Measurements from ENCODE around the gene HELB.

The HELB gene

DNA sequence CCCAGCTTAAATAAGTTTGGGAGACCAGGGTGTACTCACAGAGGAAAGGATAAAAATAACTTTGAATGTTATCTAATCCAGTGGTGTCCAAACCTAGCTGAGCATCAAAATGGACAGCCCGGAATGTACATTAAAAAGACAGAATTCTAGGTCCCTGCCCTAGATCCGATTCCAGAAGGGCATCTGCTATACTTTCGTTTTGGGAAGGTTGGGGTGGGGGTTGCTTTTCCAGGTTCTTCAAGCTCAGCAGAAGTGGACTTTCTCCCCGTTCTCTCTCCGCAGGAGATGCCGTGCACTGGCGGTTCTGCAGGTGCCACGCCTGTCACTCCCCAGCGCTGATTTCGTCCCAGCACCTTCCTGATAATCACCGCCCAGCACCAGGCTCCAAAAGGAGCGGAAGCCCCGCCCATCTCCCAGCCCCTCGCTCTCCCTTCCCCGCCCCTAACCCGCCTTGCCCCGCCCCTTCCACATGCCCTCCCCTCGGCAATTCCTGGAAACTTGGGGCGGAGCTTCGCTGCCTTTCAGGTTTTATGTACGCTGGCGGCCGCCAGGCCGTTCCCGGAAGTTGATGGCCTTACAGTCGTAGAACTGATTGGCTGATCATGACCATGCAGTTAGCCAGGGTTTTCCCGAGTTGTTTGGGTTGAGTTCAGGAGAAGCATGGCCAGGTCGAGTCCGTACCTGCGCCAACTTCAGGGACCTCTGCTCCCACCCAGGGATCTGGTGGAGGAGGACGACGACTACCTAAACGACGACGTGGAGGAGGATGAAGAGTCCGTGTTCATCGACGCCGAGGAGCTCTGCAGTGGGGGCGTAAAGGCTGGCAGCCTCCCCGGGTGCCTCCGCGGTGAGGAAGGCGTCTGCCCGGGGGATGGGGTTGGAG lies at the start of gene HELB:
Gene HELB, plus strand, starts transcription at position 550 of the 883 bp plus-strand sequence. Its CDS starts 111 bp downstream, at position 661.
- peak; percentile 100 for DNase-seq (ENCODE audit: low spot score)

DNA sequence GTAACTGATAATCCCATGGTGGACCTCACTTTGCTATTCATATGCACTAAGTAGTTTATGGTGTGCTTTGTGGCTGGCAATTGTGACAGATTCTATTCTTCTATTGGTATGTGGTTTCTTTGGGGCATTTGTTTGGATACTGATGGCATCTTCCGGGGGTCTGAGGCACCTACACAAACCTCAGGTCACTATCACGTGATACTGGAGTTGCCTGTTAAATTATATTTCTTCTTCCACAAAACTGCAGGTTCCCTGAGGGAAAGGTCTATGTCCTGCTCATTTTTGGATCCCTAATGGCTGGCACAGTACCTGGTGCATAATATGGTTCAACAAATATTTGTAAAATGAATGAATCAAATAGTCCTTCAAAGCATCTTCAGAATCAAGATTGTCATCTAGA lies 49.5 kb upstream of the HELB start:
- DNase-seq (ENCODE audit: low spot score): no peak

DNA sequence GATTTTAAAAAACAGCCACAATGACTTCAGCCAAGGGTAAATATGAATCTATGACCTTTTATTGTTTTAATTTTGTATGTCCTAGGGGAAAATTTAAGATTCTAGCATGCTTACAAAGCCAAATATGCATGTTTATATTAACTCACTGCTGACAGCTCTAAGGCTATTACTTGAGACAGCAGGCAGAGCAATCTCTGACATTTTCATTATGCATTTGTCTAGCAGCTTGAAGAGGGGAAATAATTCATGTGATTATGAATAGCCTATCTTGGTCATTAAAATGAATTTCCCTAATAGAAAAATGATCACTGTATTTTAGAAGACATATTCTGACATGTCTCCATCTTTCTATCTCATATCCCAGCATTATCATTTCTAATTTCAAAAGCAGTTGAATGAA lies 46.6 kb upstream of the HELB start:
- DNase-seq (ENCODE audit: low spot score): no peak

DNA sequence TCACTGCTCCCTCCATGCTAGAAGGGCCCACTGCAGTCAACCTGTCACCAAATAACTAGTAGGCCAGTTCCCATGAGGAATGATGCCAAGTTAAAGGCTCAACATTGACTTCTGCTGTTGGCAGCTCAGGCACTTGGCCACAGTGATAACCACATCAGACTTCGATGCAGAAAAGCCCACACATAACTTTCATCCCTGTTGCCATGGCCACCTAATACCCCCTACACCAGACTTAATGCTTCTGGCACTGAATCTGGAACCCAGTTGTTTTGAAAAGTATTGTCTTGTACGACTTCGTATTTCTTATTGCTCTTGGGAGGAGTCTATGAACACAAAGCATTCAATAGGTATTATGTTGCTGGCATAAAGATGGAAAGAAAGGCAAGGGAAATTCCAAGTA lies 44.3 kb upstream of the HELB start:
- no peak for DNase-seq (ENCODE audit: low spot score)

DNA sequence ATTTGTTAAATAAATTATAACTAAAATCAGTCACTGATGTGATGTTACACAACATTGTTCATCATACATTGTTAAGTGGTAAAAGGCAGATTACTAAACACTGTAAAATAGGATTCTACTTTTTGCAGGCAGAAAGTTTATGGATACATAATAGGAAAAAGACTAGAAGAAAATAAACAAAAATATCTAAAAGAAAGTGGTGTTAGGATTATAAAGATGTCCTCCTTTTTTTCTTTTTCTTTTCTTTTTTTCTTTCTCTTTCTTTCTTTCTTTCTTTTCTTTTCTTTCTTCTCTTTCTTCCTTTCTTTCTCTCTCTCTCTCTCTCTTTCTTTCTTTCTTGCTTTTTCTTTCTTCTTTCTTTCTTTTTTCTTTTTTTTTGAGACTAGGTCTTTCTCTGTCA lies 39.6 kb upstream of the HELB start:
- no peak for DNase-seq (ENCODE audit: low spot score)

DNA sequence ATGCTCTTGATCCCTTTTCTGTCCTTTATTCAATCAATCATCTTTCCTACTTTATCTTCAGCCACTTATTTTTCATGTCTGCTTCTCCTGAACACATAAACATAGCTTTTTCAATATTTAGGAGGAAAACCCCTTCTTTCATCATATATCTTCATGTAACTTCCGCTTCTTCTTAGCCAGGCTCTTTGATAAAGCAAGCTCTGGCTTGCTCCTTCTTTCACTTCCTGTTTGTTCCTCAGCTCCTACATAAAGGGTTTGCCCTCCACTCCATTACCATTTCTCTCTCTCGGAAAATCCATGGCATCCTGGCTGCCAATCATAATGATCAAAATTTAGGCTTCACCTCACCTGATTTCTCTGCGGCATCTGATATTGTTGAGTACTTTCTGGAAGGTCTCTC lies 33.7 kb upstream of the HELB start:
- no peak for DNase-seq (ENCODE audit: low spot score)

DNA sequence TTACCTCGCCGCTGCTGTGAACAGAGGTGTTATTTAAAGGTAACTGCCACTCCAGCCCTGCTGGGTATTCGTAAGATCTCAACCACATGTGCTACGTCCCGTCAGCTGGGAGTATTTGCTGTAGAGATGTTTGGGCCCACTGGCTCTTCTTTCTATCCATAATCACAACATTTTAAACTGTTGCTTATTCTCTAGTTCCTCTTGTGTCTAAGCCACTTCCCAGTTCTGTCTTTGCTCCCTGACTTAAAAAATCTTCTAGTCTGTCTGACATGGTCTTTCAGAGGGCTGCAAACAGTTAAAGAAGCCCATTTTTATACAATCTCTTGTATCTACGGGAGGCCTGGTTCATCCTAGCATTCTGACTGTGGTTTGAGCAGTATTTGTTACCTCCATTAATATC lies 33.2 kb upstream of the HELB start:
- DNase-seq (ENCODE audit: low spot score): no peak

DNA sequence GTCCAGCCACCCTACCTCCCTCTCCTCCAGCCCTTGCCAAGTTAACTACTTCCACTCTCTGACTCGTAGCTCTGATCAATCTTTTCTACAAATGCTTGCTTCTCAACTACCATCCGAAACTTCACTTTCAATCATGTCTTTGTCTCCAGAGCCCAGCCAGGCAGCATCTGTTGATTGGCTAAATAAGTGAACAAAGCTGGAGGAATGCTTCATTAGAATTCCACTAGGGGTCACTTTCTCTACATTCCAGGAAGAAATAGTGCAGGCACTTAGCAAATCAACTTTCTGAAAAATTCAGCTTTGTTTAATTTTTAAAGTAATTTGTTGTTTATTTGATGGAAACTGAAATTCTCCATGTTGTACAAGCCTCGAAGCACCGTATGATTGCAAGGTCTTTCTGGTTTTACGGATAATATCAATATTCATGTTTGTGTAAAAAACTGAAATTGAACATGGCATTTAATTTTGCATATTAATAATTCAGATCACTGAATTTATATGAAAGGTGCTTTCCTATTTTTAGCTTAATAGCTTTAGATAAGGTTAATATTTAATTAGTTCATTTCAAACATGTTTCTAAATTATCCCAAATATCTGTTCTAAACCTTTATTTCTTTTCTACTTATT lies 32.4 kb upstream of the HELB start:
- DNase-seq (ENCODE audit: low spot score): peak; percentile 57

DNA sequence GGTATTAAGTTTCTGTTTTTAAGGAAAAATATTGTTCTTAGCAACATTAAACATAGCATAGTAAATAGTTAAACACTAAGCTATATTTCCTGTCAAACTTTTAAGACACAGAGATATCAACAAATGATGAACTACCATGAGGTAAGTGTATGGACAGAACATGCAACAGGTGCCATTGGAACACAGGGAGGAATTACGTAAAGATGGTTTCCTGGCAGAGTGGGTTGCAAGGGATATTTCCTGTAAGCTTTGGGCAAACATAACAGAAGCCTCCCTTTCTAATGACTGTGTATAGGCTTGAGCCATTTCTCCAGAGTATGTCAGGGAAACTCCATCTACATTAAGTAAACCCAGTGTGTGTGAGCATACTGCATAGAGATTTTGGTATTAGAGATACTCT lies 31.7 kb upstream of the HELB start:
- no peak for DNase-seq (ENCODE audit: low spot score)

DNA sequence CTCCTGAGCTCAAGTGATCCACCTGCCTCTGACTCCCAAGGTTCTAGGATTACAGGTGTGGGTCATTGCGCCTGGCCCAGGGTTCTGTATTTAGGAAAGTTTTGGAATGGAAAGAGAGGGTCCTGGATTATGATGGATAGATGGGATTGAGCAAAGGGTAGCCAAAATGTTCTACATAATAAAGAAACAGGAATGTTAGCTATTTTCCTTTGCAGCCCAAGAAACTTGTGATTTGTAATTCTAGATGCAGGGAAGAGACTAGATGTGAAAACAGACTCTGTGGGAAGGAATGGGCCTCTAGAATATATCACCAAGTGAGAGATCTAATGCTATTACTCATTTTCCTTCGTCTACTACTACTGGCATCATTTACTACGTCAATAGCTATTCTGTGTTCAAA lies 29.6 kb upstream of the HELB start:
- DNase-seq (ENCODE audit: low spot score): no peak

DNA sequence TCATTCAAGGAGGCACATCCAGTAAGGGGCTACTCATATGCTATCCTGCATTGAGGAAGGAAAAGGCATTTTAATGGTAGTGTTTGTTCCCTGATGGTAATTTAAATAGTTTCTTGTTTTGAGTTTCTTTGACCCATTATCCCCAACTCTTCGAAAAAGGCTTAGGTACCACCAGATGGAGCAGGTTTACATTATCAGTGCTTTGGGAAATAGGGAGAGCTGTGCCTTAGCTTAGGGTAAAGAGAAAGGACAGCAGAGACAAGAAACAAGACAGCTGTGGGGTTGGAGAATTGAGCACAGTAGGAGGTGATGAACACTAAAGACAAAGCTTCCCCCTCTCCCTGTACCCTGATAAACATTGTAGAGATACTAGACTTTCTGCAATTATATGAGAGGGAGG lies 29.1 kb upstream of the HELB start:
- no peak for DNase-seq (ENCODE audit: low spot score)

DNA sequence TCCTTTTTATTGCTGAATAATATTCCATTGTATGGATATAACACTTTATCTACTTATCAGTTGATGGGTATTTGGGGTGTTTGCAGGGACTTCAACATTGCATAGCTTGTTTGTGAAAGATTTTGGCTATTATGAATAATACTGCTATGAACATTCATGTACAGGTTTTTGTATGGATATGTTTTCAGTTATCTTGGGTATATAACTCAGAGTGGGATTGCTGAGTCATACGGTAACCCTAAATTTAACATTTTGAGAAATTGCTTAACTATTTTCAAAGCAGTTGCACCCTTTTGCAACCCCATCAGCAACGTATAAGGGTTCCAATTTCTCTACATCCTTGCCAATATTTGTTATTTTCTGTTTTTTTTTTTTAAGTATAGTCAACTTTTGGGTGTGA lies 27.3 kb upstream of the HELB start:
- no peak for DNase-seq (ENCODE audit: low spot score)

DNA sequence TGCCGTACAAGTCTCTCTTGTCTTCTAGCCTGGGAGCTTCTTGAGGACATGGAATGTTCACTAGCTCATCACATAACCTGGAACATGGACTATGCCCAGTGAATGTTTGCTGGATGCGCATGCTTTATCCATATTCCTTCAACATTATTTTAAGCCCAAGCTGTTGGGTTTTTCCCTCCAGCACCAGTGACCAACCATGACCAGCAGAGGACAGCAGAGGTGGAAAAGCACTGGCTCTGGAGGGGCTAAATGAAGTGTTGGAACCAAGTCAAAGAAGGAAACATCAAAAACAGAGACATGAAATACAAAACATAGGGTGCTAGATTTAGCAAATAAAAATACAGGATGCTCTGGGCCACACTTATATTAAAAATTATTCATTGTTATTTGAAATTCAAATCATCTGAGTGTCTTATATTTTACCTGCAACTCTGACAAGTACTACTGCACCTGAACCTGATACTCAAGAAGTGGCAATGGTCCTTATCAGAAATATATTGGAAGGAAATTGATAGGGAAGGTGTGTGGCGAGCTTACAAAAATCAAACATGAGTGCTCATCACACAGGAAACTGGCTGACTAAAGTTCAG lies 23.1 kb upstream of the HELB start:
- DNase-seq (ENCODE audit: low spot score): no peak

DNA sequence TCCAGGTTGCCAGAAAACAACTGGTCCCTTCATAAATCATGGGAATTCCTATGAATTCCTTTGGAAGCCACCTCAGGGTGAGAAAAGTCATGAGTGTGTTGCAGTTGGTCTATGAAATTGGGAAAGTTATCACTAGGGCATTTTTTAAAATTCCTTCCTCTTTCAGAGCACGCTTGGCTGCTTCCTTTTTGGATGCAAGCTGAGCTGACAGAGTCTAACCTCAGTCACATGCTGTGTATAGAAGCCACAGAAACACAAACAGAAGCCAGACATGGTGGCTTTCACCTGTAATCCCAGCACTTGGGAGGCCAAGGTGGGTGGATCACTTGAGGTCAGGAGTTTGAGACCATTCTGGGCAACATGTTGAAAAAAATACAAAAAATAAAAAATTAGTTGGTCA lies 21.7 kb upstream of the HELB start:
- DNase-seq (ENCODE audit: low spot score): no peak

DNA sequence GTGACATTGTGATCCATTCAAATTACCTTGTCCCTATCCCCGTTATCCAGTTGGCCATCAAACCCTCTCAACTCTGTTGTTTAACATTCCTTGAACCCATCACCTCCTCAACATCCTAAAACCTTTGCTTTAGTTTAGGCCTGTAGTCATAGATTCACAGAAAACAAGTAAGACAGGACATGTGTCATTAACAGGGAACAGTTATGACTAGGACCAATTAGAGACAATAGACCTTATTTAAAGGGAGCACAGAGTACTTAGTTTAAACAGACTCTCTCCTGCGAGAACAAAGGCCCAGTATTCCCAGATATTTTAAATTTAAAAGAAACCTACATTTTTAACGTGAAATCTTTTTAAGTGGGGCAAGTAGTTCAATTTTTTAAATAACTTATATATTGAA lies 20.0 kb upstream of the HELB start:
- no peak for DNase-seq (ENCODE audit: low spot score)

DNA sequence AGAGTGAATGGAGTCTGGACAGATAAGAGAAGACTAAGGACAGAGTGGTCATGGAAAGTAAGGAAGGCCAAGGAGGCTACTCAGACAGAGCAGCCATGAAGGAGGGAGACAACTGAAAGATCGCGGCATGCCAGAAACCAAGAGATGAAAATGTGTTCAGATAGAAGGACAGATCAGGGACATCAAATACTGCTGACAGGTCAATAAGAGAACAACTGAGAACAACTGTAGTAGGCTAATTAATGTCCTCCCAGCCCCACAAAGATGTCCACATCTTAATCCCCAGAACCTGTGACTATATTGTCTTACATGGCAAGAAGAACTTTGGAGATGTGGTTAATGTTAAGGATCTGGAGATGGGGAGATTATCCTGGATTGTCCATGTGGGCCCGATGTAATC lies 15.0 kb upstream of the HELB start:
- DNase-seq (ENCODE audit: low spot score): no peak

DNA sequence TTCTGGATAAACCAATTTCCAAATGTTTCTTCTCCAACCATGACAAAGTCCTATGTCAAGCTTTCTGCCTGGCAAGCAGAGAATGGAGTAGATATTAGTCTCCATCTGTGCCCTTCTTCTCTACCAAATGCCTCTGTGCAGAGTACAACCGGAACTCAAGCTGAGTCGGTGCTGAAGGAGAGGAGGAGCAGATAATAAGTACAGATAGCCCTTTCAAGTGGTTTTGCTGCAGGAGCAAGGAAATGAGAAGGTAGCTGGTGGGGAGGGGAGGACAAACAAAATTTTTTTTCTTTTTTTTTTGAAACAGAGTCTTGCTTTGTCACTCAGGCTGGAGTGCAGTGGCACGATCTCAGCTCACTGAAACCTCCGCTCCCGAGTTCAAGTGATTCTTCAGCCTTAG lies 14.2 kb upstream of the HELB start:
- no peak for DNase-seq (ENCODE audit: low spot score)

DNA sequence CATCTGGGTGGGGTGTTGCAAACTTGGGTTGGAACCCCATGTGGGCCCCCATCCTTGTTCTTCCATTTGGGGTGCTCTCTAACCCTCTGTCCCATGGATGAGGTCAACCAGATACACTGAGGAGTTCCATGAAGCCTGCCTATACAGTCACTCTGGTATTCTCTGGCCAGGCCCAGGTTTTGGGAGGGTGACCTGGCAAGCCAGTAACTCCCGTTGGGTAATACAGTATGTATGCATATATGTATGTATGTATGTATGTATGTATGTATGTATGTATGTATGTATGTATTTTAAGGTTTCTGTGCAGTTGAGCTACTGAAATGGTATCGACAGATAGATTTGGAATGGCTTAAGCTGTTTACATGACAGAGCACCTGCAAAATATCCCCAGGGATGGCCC lies 12.8 kb upstream of the HELB start:
- no peak for DNase-seq (ENCODE audit: low spot score)

DNA sequence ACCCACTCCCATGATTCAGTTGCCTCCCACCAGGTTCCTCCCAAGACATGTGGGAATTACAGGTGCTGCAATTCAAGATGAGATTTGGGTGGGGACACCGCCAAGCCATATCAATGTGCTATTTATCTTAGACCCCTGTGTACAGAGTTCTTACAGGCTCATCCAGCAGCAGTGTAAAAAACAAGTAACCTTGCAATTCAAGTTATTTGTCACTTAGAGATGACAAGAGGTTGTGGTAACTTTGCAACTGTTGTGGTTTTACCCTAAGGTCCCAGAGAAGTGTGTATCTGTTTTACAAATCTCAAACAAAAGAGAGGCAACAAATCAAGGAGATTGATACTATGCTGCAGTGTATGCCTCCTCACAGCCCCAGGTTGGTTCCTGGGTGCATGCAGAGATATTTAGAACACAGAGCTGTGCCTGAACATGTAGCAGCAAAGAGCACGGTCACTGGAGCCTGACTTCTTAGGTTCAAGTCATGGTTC lies 11.5 kb upstream of the HELB start:
- DNase-seq (ENCODE audit: low spot score): no peak

DNA sequence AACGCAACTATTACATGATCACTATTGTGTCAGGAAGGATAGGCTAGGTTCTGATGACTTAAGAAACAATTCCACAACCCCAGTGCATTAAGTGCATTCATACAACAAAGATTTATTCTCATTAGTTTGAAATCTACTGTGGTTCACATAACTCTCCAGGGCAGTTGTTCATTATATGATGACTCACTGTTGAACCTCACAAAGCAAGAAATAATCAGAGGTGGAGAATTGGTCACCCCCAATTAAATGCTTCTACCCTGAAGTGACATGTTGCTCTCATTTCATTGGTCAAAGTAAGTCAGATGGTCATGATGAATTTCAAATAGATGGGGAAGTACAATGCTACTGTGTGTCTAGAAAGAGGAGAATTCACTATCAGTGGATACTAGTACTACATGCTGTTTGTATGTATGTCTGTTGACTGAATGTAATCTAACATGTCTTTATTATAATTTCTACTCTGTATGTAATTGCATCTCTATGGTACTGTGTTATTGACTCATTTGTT lies 6.1 kb upstream of the HELB start:
- DNase-seq (ENCODE audit: low spot score): no peak

DNA sequence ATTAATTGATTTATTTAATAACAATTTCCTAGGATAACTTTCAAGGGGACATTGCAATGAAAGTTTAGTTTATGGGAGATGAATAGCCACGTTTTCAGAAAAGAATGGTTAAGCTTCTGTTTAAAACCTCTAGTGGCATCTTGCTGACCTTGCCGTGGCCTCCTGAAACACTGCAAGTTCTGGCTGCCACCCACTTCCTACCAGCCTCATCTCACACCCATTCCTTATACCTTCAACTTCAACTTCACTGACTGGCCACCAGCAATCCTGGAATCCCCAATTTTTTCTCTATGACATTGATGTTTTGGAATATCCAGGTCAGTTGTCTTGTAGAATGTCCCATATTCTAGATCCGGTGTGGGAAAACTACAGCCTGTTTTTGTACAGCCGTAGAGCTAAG lies 5.2 kb upstream of the HELB start:
- no peak for DNase-seq (ENCODE audit: low spot score)

DNA sequence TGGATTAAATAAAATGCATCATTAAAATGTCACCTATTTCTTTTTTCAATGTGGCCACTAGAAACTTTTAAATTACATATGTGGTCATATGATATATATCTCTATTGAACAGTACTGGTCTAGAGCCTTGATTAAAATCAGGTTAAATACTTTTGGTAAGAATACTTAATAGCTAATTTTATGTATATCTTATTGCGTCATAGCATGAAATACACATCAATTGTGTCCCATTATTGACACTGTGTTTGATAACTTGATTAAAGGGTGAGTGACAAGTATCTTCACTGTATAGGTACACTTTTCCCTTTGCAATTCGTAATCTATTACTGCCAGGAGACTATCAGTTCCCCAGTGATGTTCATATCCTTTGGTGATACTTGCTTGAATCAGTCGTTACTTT lies 4.4 kb upstream of the HELB start:
- DNase-seq (ENCODE audit: low spot score): no peak

DNA sequence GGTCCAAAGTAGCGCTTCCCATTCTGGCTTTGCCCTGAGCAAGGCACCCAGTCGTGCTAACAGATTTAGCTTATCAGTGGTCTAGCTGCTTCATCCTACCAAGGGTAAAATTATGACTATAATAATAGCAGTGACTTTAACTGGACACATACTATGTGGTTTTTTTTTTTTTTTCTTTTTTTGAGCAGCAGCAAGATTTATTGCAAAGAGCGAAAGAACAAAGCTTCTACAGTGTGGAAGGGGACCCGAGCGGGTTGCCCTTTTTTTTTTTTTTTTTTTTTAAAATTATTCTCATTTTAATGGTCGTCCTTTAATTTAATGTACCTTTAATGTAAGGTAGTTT lies 505 bp downstream of the HELB start:
- DNase-seq (ENCODE audit: low spot score): no peak

All from LoVo (cell line).